Activated T-cell treated with anti-CD3 and anti-CD28 coated beads for 4 hours (primary cell): ENCODE measurements around the gene CD84.
A peak's percentile ranks its signal among the peaks of the same experiment; 100 is the strongest.
"Not testable (repeated sequence)": the region's sequence is repeated elsewhere in the genome, so short reads cannot be mapped to it uniquely, and the experiment has no call there.

Source experiments
- DNase-seq: peaks from one replicate; pipeline ENCODE4 v3.0.0-alpha.2; 2020

The CD84 gene

GRCh38 chr1:160567858-160568682 is 11.2 kb downstream of the CD84 start:
- peak; percentile 56 for DNase-seq

GRCh38 chr1:160567341-160567740 is 12.0 kb downstream of the CD84 start:
- no peak for DNase-seq

- no peak for DNase-seq
Observed at GRCh38 chr1:160565564-160565963, 13.7 kb downstream of the CD84 start.

- not testable (repeated sequence) for DNase-seq
Observed at GRCh38 chr1:160563230-160563629, 16.1 kb downstream of the CD84 start.

- DNase-seq = not testable (repeated sequence)
Observed at GRCh38 chr1:160562745-160563144, 16.6 kb downstream of the CD84 start.

GRCh38 chr1:160560806-160561205 is 18.5 kb downstream of the CD84 start:
- DNase-seq = no peak

- DNase-seq = no peak
Observed at GRCh38 chr1:160560045-160560705, 19.1 kb downstream of the CD84 start.

- DNase-seq = not testable (repeated sequence)
Observed at GRCh38 chr1:160559437-160559836, 19.9 kb downstream of the CD84 start.

GRCh38 chr1:160558660-160559380 is 20.5 kb downstream of the CD84 start:
- DNase-seq = no peak

GRCh38 chr1:160553778-160554177 is 25.5 kb downstream of the CD84 start:
- DNase-seq = no peak

GRCh38 chr1:160552425-160552824 is 26.9 kb downstream of the CD84 start:
- DNase-seq = no peak

GRCh38 chr1:160550572-160551034 is 28.7 kb downstream of the CD84 start:
- DNase-seq = peak; percentile 46

- no peak for DNase-seq
Observed at GRCh38 chr1:160549665-160550006, 29.7 kb downstream of the CD84 start.

GRCh38 chr1:160548960-160549664 is 30.2 kb downstream of the CD84 start:
- no peak for DNase-seq

- DNase-seq = no peak
Observed at GRCh38 chr1:160548183-160548582, 31.1 kb downstream of the CD84 start.

GRCh38 chr1:160547422-160547821 is 31.9 kb downstream of the CD84 start:
- no peak for DNase-seq

- DNase-seq = no peak
Observed at GRCh38 chr1:160546942-160547341, 32.4 kb downstream of the CD84 start.

- no peak for DNase-seq
Observed at GRCh38 chr1:160544647-160545046, 34.6 kb downstream of the CD84 start.

- DNase-seq = no peak
Observed at GRCh38 chr1:160542303-160542945, 36.9 kb downstream of the CD84 start.

- no peak for DNase-seq
Observed at GRCh38 chr1:160541622-160542302, 37.5 kb downstream of the CD84 start.

- DNase-seq = no peak
Observed at GRCh38 chr1:160540859-160541233, 38.5 kb downstream of the CD84 start.
